Spinal cord (tissue), 10 donors: ENCODE results near the gene KLHL40. TPM values are rescaled to one million over a fixed set of nuclear protein-coding genes. Genes with fewer than 3 reads are reported as not detected.

Source experiments
- DNase-seq, 6 donors: peaks; one replicate each; pipeline versions ENCODE4 v3.0.0 to v3.0.0-alpha.2; 2013 to 2015; ENCODE audit warnings: low spot score in 6 of 6, low read depth in 4 of 6
- H3K27ac ChIP-seq: one replicate; pipeline ENCODE4 v1.5.1; 2013; ENCODE audit warnings: low read depth, low read length, control low read depth
- H3K27me3 ChIP-seq: one replicate; pipeline ENCODE4 v1.6.1; 2013; ENCODE audit warnings: low read length; ENCODE audit not compliant: control insufficient read depth, insufficient read depth
- H3K36me3 ChIP-seq: one replicate; pipeline ENCODE4 v1.6.1; 2013; ENCODE audit warnings: low read length; ENCODE audit not compliant: control insufficient read depth, insufficient read depth
- H3K4me1 ChIP-seq: one replicate; pipeline ENCODE4 v1.6.1; 2013; ENCODE audit warnings: low read length; ENCODE audit not compliant: control insufficient read depth, insufficient read depth
- H3K4me3 ChIP-seq: one replicate; pipeline ENCODE4 v1.5.1; 2013; ENCODE audit warnings: low read depth, low read length, control low read depth
- H3K9me3 ChIP-seq: one replicate; pipeline ENCODE4 v1.6.1; 2013; ENCODE audit warnings: low read length; ENCODE audit not compliant: control insufficient read depth, insufficient read depth
- WGBS: methylation state at CpG from one replicate; pipeline ENCODE4 v1.1.5; 2013; ENCODE audit warnings: missing lambda C conversion rate; ENCODE audit not compliant: insufficient coverage; 5-methylcytosine and 5-hydroxymethylcytosine counted together
- polyA plus RNA-seq, 2 donors: library from polyadenylated mRNA; unstranded; fragments of 120-200 nt; gene quantifications; one replicate each; pipeline ENCODE4 v1.2.1, GENCODE V29; 2013; ENCODE audit not compliant: insufficient read length in 2 of 2
- total RNA-seq, 2 donors: library from RNA; depleted of rRNA in 1 of 2; stranded (reverse); fragments of 120-200 nt in 1 of 2; fragments of >200 nt in 1 of 2; gene quantifications; one replicate each; pipeline versions ENCODE4 v1.2.3 to v1.2.4, GENCODE V29; 2013 to 2014
- donor health status: healthy.

Gene KLHL40
- total and polyA plus RNA-seq, 4 donors, result 0.11 to 0.38 (median 0.21) TPM; not detected in 1

GRCh38 chr3:42736081-42736480 is 50.7 kb downstream of the KLHL40 start:
- WGBS, result 0% methylated on average over 1 of the region's 1 CpG
- no peak overlapping the region for H3K27ac ChIP-seq
- H3K9me3 ChIP-seq, result no peaks in the 10 kb centered on the region
- peaks cover 4% of the 10 kb centered on the region for H3K36me3 ChIP-seq
- DNase-seq, result no peak
- no peak overlapping the region for H3K4me3 ChIP-seq
- H3K27me3 ChIP-seq, result no peaks in the 10 kb centered on the region
- H3K4me1 ChIP-seq, result peaks cover 57% of the 10 kb centered on the region

DNA sequence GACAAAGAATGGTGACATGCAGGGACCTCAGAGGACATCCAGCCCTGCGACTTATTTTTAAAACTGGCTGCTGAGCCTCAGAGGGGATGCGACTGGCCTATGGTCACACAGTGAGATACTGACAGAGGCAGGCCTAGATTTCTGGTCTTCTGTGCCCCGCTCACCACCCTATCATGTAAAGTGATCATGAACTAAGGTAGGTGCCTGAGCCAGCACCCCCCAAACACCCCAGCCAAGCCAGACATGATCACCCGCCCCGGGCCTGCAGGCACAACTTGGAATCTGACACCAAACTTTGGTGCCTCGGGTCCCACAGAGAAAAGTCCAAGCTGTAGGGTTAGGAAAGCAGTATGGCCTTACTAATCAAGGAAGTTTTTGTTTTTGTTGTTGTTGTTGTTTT is 51.2 kb downstream of the KLHL40 start:
- no peaks in the 10 kb centered on the region for H3K9me3 ChIP-seq
- no peak overlapping the region for H3K4me3 ChIP-seq
- 76% methylated on average over 5 of the region's 6 CpGs for WGBS
- peaks cover 4% of the 10 kb centered on the region for H3K36me3 ChIP-seq
- H3K27ac ChIP-seq, result no peak overlapping the region
- H3K4me1 ChIP-seq, result peaks cover 52% of the 10 kb centered on the region
- DNase-seq, result no peak
- H3K27me3 ChIP-seq, result no peaks in the 10 kb centered on the region

DNA sequence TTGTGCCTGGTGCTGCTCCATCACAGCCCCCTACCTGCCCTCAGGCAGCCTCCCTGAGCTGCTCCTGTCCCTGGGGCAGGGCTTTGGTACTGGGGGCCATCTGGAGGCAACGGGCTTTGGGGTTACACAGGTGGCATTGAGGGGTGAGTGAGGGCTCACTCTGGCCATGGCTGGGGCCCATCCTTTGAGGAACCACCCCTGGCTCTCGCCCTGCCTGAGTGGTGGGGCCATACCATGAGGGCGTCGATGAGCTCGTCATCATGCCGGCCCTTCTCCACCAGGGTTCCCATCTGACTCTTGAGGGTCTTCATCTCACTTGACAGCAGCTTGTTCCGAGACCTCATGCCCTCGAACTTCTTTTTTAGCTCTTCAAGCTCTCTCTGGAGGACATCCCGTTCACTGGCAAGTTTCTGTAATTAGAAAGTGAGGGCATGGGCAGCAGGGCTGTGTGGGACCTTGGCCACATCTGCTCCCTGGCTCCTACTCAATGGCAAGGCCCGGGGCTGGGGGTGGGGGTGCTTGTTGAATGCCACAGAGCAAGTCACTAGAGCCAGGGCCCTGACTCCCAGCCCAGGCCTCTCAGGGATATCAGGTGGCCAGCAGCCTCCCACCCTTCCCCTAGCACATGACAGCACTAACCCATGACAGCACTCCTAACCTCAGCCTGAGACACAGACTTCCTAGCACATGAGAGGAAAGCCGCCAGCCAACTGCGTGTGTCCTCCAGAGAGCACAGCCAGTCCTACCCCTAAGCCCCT is 54.2 kb downstream of the KLHL40 start:
- Histone ChIP-seq H3K9me3 (no peaks in the 10 kb centered on the region), H3K36me3 (peaks cover 4% of the 10 kb centered on the region), H3K4me3 (no peak overlapping the region), H3K4me1 (peaks cover 28% of the 10 kb centered on the region), H3K27me3 (no peaks in the 10 kb centered on the region), H3K27ac (no peak overlapping the region)
- WGBS, result 87% methylated on average over 7 of the region's 12 CpGs
- no peak for DNase-seq

GRCh38 chr3:42741796-42742195 is 56.5 kb downstream of the KLHL40 start:
- Histone ChIP-seq H3K9me3 (no peaks in the 10 kb centered on the region), H3K27ac (no peak overlapping the region), H3K4me3 (no peak overlapping the region), H3K36me3 (peaks cover 4% of the 10 kb centered on the region), H3K4me1 (peaks cover 30% of the 10 kb centered on the region), H3K27me3 (no peaks in the 10 kb centered on the region)
- no peak for DNase-seq
- WGBS, result 92% methylated on average over 3 of the region's 3 CpGs

Other genes starting within 250 kb of the KLHL40 start
- gene VIPR1, start 182.9 kb upstream of the KLHL40 start, total RNA-seq, result 1 to 10 TPM; 1.4 to 2.2 TPM
- gene VIPR1, start 182.9 kb upstream of the KLHL40 start, polyA plus RNA-seq, result 1 to 10 TPM; 1.5 to 2.5 TPM
- gene SEC22C, start 103.6 kb upstream of the KLHL40 start, total RNA-seq, result 10 to 100 TPM; 62.5 to 67.4 TPM
- 10 to 100 TPM; 40.4 to 44.1 TPM for gene SEC22C, start 103.6 kb upstream of the KLHL40 start, polyA plus RNA-seq
- gene SS18L2, start 94.7 kb upstream of the KLHL40 start, total RNA-seq, result 10 to 100 TPM; 19.6 to 22.8 TPM
- gene SS18L2, start 94.7 kb upstream of the KLHL40 start, polyA plus RNA-seq, result 10 to 100 TPM; 32.5 to 33.4 TPM
- gene NKTR, start 84.9 kb upstream of the KLHL40 start, total RNA-seq, result 100 to 1,000 TPM in 1 of 2 donors, 10 to 100 TPM in 1; 94.5 to 176 TPM
- gene NKTR, start 84.9 kb upstream of the KLHL40 start, polyA plus RNA-seq, result 10 to 100 TPM; 80.8 to 96.0 TPM
- gene ZBTB47, start 31.8 kb upstream of the KLHL40 start, total RNA-seq, result 10 to 100 TPM; 23.8 to 47.4 TPM
- 10 to 100 TPM; 58.8 to 59.5 TPM for gene ZBTB47, start 31.8 kb upstream of the KLHL40 start, polyA plus RNA-seq
- 1 to 10 TPM; 2.1 TPM for gene HHATL, start 17.3 kb downstream of the KLHL40 start, total RNA-seq
- 1 to 10 TPM; 5.0 to 7.2 TPM for gene HHATL, start 17.3 kb downstream of the KLHL40 start, polyA plus RNA-seq
- gene CCDC13, start 87.7 kb downstream of the KLHL40 start, total RNA-seq, result 10 to 100 TPM in 1 of 2 donors, 1 to 10 TPM in 1; 2.7 to 15.0 TPM
- gene CCDC13, start 87.7 kb downstream of the KLHL40 start, polyA plus RNA-seq, result 1 to 10 TPM; 5.9 to 6.3 TPM
- 100 to 1,000 TPM; 136 to 200 TPM for gene HIGD1A, start 119.0 kb downstream of the KLHL40 start, total RNA-seq
- gene HIGD1A, start 119.0 kb downstream of the KLHL40 start, polyA plus RNA-seq, result 100 to 1,000 TPM; 163 to 194 TPM
- gene ACKR2, start 123.9 kb downstream of the KLHL40 start, total RNA-seq, result 1 to 10 TPM; 1.3 to 2.5 TPM
- gene ACKR2, start 123.9 kb downstream of the KLHL40 start, polyA plus RNA-seq, result under 1 TPM; 0.65 to 0.98 TPM
- not detected for gene CYP8B1, start 190.3 kb downstream of the KLHL40 start, total RNA-seq
- gene CYP8B1, start 190.3 kb downstream of the KLHL40 start, polyA plus RNA-seq, result under 1 TPM; 0.08 to 0.09 TPM
- gene ZNF662, start 220.6 kb downstream of the KLHL40 start, total RNA-seq, result 10 to 100 TPM; 15.8 to 27.5 TPM
- 10 to 100 TPM; 23.1 to 26.9 TPM for gene ZNF662, start 220.6 kb downstream of the KLHL40 start, polyA plus RNA-seq